Stimulated activated CD4-positive, alpha-beta T cell treated with anti-CD3 and anti-CD28 coated beads, Interleukin-2, amount 100 ng/mL, for 48 hours (primary cell): ENCODE measurements around the gene ABLIM2.
"Not testable (repeated sequence)": the region's sequence is repeated elsewhere in the genome, so short reads cannot be mapped to it uniquely, and the experiment has no call there.

Experiments used
- DNase-seq, 2 donors: peaks; one replicate each; pipeline ENCODE4 v3.0.0-alpha.2; 2020

The ABLIM2 gene

DNA sequence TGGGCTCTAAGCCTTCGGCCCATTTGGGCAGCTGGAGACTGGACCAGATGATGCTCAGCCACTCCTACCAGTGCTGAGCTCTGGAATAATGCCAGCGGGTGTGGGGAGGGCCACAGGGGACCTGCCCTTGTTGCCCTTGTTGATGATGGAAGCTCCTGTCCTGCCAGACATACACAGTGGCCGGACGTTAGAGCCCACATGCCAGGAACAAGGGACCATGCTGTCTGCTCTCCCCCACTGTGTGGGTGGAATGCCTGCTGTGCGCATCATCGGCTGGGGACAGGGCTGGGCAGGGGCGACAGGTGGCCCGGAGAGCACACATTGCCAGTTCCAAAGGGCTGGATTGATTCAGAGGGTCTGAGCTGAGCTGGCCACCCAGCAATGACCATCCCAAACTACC is 2.0 kb downstream of the ABLIM2 start:
- no peak for DNase-seq

- DNase-seq = no peak
Measured at GRCh38 chr4:8155660-8156421, 2.8 kb downstream of the ABLIM2 start.

- no peak for DNase-seq
Measured at GRCh38 chr4:8155048-8155447, 3.6 kb downstream of the ABLIM2 start.

DNA sequence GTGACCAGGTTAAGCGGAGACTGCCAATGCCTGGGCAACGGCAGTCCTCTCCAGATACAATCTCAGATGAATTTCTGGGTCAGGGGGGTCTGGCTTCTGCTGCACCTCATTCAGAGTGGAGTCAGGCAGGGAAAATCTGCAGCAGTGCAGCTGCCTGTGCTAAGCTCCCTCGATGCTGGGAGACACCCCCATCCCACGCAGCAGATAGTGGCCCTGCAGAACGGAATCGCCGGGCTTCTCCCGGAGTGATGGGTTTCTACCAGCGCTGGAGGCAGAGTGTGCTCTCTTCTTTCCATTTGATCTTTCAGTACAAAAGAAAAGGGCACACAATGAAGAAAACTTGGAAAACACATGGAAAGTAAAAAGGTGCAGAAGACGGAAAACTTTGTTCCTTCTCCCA is 5.2 kb downstream of the ABLIM2 start:
- no peak for DNase-seq

GRCh38 chr4:8152865-8153257 is 5.8 kb downstream of the ABLIM2 start:
- DNase-seq = no peak

DNA sequence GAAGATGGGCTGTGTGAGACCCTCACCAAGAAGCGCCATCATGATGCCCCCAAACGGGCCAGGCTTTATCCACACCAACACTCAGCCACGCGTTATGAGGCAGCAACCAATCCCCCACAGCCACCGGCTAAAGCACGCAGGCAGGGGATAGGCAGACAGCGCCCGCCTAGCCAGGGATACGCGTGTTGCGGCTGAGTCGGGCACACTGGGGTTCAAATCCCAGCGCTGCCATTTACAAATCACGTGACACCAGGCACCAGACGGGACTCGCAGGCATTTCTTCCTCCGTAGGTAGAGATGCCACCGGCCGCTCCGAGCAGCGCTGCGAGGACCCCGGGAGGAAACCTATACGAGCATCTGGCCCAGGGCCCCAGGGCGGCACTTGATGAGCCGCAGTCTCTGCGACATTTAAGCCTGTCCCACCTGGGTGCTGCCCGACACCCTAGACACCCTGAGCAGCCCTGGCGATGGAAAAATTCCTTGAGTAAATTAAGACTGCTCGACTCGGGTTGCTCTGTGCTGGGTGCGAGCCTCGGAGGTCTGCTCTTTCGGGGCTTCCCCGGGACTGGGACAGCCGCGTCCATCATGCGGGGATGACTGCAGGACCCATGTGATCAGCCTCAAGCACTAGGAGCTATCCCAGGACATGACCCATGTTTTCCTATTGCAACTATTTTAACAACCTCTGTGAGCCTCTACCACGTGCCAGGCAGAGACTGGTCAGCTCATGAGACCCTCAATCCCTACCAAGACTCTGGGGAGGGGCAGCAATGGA is 6.3 kb downstream of the ABLIM2 start:
- no peak for DNase-seq

DNA sequence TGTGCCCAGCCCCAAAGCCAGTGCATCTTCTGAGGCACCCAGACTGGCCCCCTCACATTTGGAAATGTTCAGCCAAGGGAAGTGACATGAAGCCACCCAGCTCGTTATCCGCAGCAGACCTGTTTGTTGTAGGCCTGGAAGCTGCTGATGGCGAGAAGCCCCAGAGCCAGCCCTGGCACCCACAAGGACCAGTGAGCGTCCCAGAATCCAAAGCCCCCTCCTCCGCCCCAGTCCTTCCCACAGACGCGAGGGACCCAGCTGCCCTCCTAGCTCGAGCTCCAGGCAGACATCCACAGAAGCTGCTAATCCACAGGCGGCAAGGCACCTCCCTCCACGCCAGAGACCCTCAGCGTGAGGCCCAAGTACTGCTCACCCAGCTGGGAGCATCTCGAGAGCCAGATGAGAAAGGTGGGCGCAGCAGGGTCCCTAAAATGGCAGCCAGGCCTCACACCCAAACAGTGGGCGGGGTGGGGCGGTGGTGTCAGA is 7.4 kb downstream of the ABLIM2 start:
- no peak for DNase-seq

DNA sequence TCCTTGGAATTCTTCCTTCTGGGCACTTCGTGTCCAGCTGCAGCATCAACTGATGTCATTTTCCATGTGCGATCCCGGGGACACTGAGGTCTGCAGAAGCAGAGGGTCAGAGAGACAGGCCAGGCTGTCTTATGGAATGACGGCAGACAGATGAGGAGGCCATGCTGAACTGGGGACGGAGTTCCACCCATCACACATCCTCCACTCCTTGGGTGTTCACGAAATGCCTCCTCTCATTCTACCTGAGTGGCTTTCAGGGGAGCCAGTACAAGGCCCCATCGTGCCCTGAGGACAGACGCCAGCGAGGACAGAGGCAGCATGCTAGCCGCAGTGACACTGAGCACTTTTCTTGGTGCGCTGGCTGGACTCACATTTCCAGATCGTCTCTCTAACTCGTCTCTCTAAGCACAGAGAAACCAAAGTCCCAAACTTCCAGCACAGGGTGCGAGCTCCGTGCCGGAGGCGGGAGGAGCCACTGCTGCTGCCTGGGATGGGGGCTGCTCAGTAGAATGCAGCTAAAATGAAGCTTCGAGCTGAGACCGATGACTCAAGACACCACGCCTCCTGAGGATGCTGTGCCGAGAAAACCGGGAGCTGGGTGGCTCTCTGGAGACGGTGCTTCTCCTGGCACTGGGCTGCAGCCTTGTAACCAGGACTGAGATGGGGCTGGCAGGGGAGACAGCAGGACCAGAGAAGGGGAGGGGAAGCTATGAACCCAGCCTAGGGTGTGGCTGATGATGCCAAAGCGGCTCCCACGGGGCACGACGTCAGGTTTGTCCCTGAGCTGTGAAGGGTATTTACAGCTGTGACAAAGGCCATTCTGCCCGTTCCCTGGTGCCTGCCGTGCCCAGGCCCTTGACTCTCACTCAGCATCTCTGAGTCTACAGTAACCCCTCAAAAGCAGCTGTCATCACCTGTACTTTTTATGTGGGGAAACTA is 8.2 kb downstream of the ABLIM2 start:
- no peak for DNase-seq

DNA sequence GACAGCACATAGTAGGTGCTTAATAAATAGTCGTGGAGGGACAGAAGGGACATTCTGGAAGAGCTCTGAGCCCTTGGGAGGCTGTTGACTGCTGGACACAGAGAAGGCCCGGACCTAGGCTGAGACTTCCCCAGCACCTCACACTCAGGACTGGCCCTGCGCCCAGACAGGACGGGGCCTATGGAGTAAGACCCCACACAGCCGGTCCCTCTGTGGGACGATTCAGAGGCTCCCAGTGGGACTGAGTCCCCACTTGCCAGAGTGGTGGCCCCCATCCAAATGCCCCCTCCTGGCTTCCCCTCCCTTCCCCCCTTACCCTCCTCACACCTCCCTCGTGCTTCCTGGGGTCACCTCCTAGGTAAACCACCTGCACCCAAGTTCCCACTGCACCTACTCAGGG is 8.9 kb downstream of the ABLIM2 start:
- no peak for DNase-seq

GRCh38 chr4:8148785-8149435 is 9.7 kb downstream of the ABLIM2 start:
- DNase-seq = no peak

GRCh38 chr4:8148159-8148558 is 10.5 kb downstream of the ABLIM2 start:
- no peak for DNase-seq

DNA sequence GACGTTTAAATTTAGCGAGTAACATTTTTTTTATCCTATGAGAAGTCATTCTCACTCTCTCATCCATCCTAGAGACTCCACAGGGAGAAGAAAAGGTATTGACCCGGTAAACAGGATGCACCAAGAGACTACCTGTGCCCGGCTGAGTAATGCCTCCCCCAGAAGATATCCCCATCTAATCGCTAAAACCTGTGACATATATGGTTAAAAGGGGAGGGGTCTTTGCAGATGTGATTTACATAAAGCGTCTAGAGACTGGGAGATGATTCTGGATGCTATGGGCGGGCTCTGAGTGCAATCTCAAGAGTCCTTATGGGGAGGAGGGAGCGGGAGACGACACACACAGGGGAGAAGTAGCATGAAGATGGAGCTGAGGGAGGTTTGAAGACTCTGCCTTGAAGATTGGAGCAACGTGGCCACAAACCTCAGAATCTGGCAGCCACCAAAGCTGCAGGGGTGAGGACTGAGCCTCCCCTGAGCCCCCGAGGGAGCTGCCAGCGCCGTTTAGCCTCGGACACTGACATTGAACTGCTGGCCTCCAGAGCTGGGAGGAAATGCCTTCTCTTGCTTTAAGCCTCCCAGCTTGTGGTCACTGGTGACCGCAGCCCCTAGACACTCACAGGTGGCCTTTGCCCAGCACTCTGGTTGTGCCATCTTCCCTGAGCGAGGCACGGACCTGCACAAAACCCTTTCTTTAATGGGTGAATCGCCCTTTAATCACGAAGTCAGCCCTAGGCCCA is 11.2 kb downstream of the ABLIM2 start:
- no peak for DNase-seq

DNA sequence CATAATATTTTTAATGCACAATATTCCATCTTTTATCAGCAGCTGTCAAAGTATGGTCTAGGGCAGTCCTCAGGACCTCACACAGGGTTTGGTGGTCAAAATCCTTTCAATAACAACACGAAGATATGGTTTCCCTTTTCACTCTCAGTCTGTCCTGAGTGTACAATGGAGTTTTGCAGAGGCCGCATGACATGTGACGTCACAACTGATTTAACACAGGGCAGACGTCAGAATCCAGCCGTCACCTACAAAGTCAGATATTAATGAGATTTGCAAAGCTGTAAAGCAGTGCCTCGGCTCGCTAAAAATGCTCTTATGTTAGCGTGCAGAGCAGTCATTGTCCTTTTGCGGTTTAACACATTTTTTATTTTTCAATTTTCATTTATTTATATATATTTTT is 12.5 kb downstream of the ABLIM2 start:
- DNase-seq = no peak

- no peak for DNase-seq
Measured at GRCh38 chr4:8144359-8144758, 14.3 kb downstream of the ABLIM2 start.

- DNase-seq = no peak
Measured at GRCh38 chr4:8143392-8144140, 15.0 kb downstream of the ABLIM2 start.

DNA sequence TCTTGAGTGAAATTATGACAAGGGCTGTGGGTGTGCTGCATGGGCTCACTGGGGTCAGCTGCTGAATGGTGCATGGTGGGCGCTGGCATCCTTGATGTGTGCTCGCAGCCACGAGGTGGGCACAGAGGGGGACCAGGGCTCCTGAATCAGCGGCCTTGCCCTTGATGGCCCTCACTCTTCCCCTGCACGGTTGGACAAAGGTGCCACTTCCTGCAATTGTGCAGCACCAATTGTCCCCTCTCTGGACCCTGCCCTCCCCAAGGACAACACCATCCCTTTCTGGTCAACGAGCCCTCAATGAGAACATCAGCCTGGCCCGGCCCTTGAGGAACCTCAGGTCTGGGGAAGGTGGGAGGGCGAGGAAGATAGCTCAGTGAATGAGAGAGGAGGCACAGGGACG is 16.1 kb downstream of the ABLIM2 start:
- DNase-seq = no peak

DNA sequence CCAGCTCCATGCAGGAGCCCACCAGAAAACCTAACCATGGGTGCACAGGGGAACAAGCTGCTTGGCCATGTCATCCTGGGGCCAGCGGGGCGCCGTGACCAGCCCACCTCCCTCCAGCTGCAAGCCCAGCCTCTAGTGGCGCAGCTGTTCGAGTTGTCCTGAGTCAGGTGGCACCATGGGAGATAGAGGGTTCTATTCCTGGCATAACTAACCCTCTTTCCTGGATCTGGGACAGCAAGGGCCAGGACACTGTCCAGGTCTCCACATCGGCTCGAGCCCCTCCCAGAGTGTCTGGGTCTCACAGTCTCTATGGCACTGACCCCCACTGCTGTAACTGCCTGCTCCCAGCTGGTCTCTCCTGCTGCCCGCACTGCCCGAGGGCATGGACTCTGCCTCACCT is 16.7 kb downstream of the ABLIM2 start:
- DNase-seq = no peak

GRCh38 chr4:8140915-8141314 is 17.7 kb downstream of the ABLIM2 start:
- DNase-seq = no peak

GRCh38 chr4:8139726-8140125 is 18.9 kb downstream of the ABLIM2 start:
- not testable (repeated sequence) for DNase-seq

DNA sequence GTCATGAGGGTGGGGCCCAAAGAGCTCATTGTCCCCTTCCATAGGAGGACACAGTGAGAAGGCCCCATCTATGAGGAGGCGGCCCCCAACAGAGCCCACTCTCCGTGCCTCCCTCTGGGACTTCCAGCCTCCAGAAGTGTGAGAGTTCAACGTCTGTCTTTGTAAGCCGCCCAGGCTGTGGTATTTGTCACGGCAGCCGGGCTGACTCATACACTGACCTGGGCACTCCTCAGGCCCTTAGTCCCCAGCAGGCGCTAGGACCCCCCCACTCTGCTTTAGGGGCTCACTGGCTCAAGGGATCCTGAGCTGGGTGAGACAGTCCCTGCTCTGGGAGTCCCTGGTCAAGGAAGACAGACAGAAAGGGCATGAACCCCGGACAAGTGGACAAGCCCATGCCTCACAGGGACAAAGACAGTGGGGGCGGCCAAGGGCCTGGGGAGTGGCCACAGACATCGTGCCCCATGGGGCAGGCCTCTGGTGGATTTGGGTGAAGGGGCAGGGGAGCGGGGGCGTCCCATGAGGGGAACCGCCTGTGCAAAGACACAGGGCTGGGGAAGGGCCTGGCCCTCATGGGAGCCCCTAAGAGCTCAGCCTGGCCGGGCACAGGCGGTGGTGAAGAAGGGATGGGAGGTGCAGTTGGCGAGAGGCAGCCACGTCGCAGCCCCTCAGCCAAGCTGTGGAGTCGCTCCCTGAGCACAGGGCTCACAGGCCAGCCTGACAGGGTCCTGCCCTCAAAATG is 21.5 kb downstream of the ABLIM2 start:
- DNase-seq = no peak
